HepG2 (cell line): ENCODE measurements around the gene ST14. TPM values are rescaled to one million over a fixed set of nuclear protein-coding genes. Genes with fewer than 3 reads are reported as not detected.

ENCODE experiments used
- ATF7 ChIP-seq, 2 experiments: fragments of 450-650 bp in 1 of 2; sonication (generic) in 1 of 2; formaldehyde crosslinking in 1 of 2; IDR thresholded peaks; 2 replicates each; pipeline versions ENCODE4 v1.4.0 to v1.6.1; 2016 to 2020; ENCODE audit warnings: antibody characterized with exemption in 1 of 2, mild to moderate bottlenecking in 1 of 2, missing genetic modification reagents in 1 of 2
- ELF4 ChIP-seq: sonication (generic); formaldehyde crosslinking; IDR thresholded peaks from 2 replicates; pipeline ENCODE4 v1.5.0; 2020; ENCODE audit warnings: missing genetic modification reagents, mild to moderate bottlenecking, moderate library complexity, borderline replicate concordance
- JARID2 ChIP-seq: sonication (generic); formaldehyde crosslinking; IDR thresholded peaks from 2 replicates; pipeline ENCODE4 v1.8.1; 2023; ENCODE audit warnings: missing genetic modification reagents, inconsistent platforms; ENCODE audit not compliant: insufficient replicate concordance
- MAFG ChIP-seq: sonication (generic); formaldehyde crosslinking; IDR thresholded peaks from 2 replicates; pipeline ENCODE4 v1.5.1; 2020; ENCODE audit warnings: mild to moderate bottlenecking, missing genetic modification reagents
- MAZ ChIP-seq, 2 experiments: sonication (generic) in 1 of 2; formaldehyde crosslinking in 1 of 2; IDR thresholded peaks; 2 replicates each; pipeline versions ENCODE4 v1.5.0 to v1.6.1; 2012 to 2020; ENCODE audit warnings: low read depth in 2 of 2, mild to moderate bottlenecking in 2 of 2, borderline replicate concordance in 1 of 2, improper control_type of control experiment in 1 of 2, low read length in 1 of 2, missing genetic modification reagents in 1 of 2, moderate library complexity in 1 of 2
- NPAS2 ChIP-seq: sonication (generic); formaldehyde crosslinking; IDR thresholded peaks from 2 replicates; pipeline ENCODE4 v1.8.0; 2022; ENCODE audit warnings: mild to moderate bottlenecking, missing genetic modification reagents, borderline replicate concordance
- POLR2AphosphoS2 ChIP-seq: IDR thresholded peaks from 2 replicates; pipeline ENCODE4 v1.6.1; 2011; ENCODE audit warnings: low read depth, low read length, improper control_type of control experiment
- SIX1 ChIP-seq: sonication (generic); formaldehyde crosslinking; IDR thresholded peaks from 2 replicates; pipeline ENCODE4 v1.4.0; 2020; ENCODE audit warnings: missing genetic modification reagents, borderline replicate concordance
- SNAPC2 ChIP-seq: sonication (generic); formaldehyde crosslinking; IDR thresholded peaks from 2 replicates; pipeline ENCODE4 v1.8.1; 2022; ENCODE audit warnings: mild to moderate bottlenecking, missing genetic modification reagents
- SYNCRIP ChIP-seq: fragments of 200-400 bp; formaldehyde crosslinking; IDR thresholded peaks from 2 replicates; pipeline ENCODE4 v1.6.1; 2018; ENCODE audit warnings: mild to moderate bottlenecking, low read depth, low read length; ENCODE audit not compliant: insufficient read depth
- TBL1XR1 ChIP-seq: fragments of 150-350 bp; IDR thresholded peaks from 2 replicates; pipeline ENCODE4 v1.6.1; 2014; ENCODE audit warnings: borderline replicate concordance, low read length; ENCODE audit not compliant: partially characterized antibody
- ZBTB1 ChIP-seq: sonication (generic); formaldehyde crosslinking; IDR thresholded peaks from 2 replicates; pipeline ENCODE4 v1.4.0; 2020; ENCODE audit warnings: missing genetic modification reagents, borderline replicate concordance
- ZFP62 ChIP-seq: sonication (generic); formaldehyde crosslinking; IDR thresholded peaks from 2 replicates; pipeline ENCODE4 v1.4.0; 2020; ENCODE audit warnings: missing genetic modification reagents
- ZNF234 ChIP-seq: sonication (generic); formaldehyde crosslinking; conservative IDR thresholded peaks from 2 replicates; pipeline ENCODE4 v1.5.1; 2020; ENCODE audit warnings: mild to moderate bottlenecking, missing genetic modification reagents
- ZNF260 ChIP-seq: sonication (generic); formaldehyde crosslinking; IDR thresholded peaks from 2 replicates; pipeline ENCODE4 v1.4.0; 2020; ENCODE audit warnings: missing genetic modification reagents, low read depth, mild to moderate bottlenecking, borderline replicate concordance
- ZNF460 ChIP-seq: sonication (generic); formaldehyde crosslinking; IDR thresholded peaks from 2 replicates; pipeline ENCODE4 v1.5.1; 2020; ENCODE audit warnings: missing genetic modification reagents, mild to moderate bottlenecking, borderline replicate concordance
- ZNF761 ChIP-seq: sonication (generic); formaldehyde crosslinking; conservative IDR thresholded peaks from 2 replicates; pipeline ENCODE4 v1.4.0; 2020; ENCODE audit warnings: mild to moderate bottlenecking, missing genetic modification reagents
- ZNF841 ChIP-seq: sonication (generic); formaldehyde crosslinking; IDR thresholded peaks from 2 replicates; pipeline ENCODE4 v1.8.1; 2023; ENCODE audit warnings: missing genetic modification reagents, borderline replicate concordance
- ZNF891 ChIP-seq: sonication (generic); formaldehyde crosslinking; IDR thresholded peaks from 2 replicates; pipeline ENCODE4 v1.5.0; 2020; ENCODE audit warnings: mild to moderate bottlenecking, missing genetic modification reagents
- polyA plus RNA-seq, 8 experiments: library from polyadenylated mRNA; depleted of rRNA in 3 of 8; stranded (reverse) in 7 of 8; unstranded in 1 of 8; fragments of >200 nt; fragmentation: Illumina TruSeq in 4 of 8; extraction: Trizol in 4 of 8; gene quantifications; 2 replicates each; pipeline versions ENCODE4 v1.2.1 to v1.2.3, GENCODE V29; 2011 to 2016; ENCODE audit warnings: low read depth in 4 of 8, missing spikeins in 1 of 8, mixed read lengths in 1 of 8; ENCODE audit not compliant: insufficient read depth in 1 of 8
- total RNA-seq, 5 experiments: library from RNA; depleted of rRNA; stranded (reverse); fragments of >200 nt; fragmentation: Illumina TruSeq; extraction: Trizol; gene quantifications; 2 replicates each; pipeline ENCODE4 v1.2.3, GENCODE V29; 2016; ENCODE audit warnings: low read depth in 1 of 5
- TF ChIP-seq, protein P1 (sequence below): sonication (generic); formaldehyde crosslinking; IDR thresholded peaks from 2 replicates; pipeline ENCODE4 v1.5.1; 2020; ENCODE audit warnings: mild to moderate bottlenecking, missing genetic modification reagents, borderline replicate concordance
- TF ChIP-seq, protein P2 (sequence below): sonication (generic); formaldehyde crosslinking; IDR thresholded peaks from 2 replicates; pipeline ENCODE4 v1.5.0; 2020; ENCODE audit warnings: missing genetic modification reagents, mild to moderate bottlenecking, borderline replicate concordance
- TF ChIP-seq, protein P3 (sequence below): sonication (generic); formaldehyde crosslinking; IDR thresholded peaks from 2 replicates; pipeline ENCODE4 v1.5.1; 2020; ENCODE audit warnings: missing genetic modification reagents, mild to moderate bottlenecking, borderline replicate concordance
- TF ChIP-seq, protein P4 (sequence below): sonication (generic); formaldehyde crosslinking; IDR thresholded peaks from 2 replicates; pipeline ENCODE4 v1.8.0; 2022; ENCODE audit warnings: mild to moderate bottlenecking, missing genetic modification reagents, moderate library complexity
- TF ChIP-seq, protein P5 (sequence below): sonication (generic); formaldehyde crosslinking; IDR thresholded peaks from 2 replicates; pipeline ENCODE4 v1.9.0; 2021; ENCODE audit warnings: missing genetic modification reagents, borderline replicate concordance

ST14 gene
- total and polyA plus RNA-seq, 2 of the 13 experiments (the other 11 are each of a cell fraction or from before 2014, with no cell fraction given) = 0.88 to 1.4 TPM

DNA sequence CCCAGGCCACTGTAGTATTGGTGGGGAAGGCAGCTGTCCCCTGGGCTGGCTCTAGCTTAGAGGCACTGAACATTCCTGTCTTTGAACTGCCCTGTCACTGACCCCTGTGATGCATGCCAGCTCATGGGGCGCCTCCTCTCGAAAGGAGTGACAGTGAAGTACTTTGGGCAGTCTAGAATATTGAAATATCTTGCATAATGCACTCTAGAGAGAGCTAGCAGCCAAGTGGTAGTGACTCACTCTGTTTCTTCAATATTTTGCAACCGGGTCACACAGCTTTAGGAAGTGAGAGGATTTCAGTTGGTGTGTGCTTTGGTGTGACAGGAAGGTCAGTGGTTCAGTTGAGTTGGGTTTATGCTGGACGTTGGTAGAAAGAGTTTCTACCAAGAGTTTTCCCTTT, 35.5 kb upstream of the ST14 start (continued):
- TF ChIP-seq, protein P1, sequence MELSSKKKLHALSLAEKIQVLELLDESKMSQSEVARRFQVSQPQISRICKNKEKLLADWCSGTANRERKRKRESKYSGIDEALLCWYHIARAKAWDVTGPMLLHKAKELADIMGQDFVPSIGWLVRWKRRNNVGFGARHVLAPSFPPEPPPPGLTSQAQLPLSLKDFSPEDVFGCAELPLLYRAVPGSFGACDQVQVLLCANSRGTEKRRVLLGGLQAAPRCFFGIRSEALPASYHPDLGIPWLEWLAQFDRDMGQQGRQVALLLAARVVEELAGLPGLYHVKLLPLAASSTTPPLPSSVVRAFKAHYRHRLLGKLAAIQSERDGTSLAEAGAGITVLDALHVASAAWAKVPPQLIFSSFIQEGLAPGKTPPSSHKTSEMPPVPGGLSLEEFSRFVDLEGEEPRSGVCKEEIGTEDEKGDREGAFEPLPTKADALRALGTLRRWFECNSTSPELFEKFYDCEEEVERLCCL (CRISPR knock-in tag) = no peak
- TF ChIP-seq ZNF761 (CRISPR knock-in tag) (0 out of 2 replicates have a peak, but pooled peaks have one; percentile 35), JARID2 (CRISPR knock-in tag) (no peak), SIX1 (CRISPR knock-in tag) (no peak), ZNF841 (no peak), ZNF460 (CRISPR knock-in tag) (no peak), MAFG (CRISPR knock-in tag) (no peak), ZBTB1 (no peak), TBL1XR1 (peak; percentile 97), ELF4 (no peak), SYNCRIP (no peak), MAZ (IDR thresholded peaks at IDR 0.05; ENCODE audit: borderline replicate concordance, low read depth, low read length) (no peak; the same call in 1 of the 2 replicates), MAZ (CRISPR knock-in tag; IDR thresholded peaks at IDR 0.05; ENCODE audit: low read depth) (0 out of 2 replicates have a peak, but pooled peaks have one; percentile 21), NPAS2 (CRISPR knock-in tag) (no peak), ZNF891 (CRISPR knock-in tag) (no peak), ZFP62 (CRISPR knock-in tag) (no peak), ATF7 (IDR thresholded peaks at IDR 0.05) (peak; percentile 50; the same call in 1 of the 2 replicates), ATF7 (CRISPR knock-in tag; IDR thresholded peaks at IDR 0.05) (no peak; the same call in 1 of the 2 replicates), ZNF234 (CRISPR knock-in tag) (no peak), SNAPC2 (CRISPR knock-in tag) (no peak), POLR2AphosphoS2 (no peak), ZNF260 (CRISPR knock-in tag) (no peak)
- TF ChIP-seq, protein P2, sequence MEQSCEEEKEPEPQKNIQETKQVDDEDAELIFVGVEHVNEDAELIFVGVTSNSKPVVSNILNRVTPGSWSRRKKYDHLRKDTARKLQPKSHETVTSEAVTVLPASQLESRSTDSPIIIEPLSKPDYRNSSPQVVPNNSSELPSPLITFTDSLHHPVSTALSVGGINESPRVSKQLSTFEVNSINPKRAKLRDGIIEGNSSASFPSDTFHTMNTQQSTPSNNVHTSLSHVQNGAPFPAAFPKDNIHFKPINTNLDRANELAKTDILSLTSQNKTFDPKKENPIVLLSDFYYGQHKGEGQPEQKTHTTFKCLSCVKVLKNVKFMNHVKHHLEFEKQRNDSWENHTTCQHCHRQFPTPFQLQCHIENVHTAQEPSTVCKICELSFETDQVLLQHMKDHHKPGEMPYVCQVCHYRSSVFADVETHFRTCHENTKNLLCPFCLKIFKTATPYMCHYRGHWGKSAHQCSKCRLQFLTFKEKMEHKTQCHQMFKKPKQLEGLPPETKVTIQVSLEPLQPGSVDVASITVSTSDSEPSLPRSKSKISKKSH (CRISPR knock-in tag) = no peak
- TF ChIP-seq, protein P3, sequence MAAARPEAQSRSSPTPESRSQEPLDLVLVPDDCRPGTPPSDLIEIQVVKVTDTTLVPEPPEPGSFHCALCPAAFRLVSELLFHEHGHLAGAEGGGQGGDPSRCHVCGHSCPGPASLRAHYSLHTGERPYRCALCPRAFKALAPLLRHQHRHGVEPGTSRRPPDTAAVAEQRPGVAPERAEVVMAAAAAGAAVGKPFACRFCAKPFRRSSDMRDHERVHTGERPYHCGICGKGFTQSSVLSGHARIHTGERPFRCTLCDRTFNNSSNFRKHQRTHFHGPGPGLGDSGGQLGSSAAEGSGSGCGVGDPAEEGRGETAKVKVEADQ = no peak
- TF ChIP-seq, protein P4, sequence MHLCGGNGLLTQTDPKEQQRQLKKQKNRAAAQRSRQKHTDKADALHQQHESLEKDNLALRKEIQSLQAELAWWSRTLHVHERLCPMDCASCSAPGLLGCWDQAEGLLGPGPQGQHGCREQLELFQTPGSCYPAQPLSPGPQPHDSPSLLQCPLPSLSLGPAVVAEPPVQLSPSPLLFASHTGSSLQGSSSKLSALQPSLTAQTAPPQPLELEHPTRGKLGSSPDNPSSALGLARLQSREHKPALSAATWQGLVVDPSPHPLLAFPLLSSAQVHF (CRISPR knock-in tag) = no peak
- TF ChIP-seq, protein P5, sequence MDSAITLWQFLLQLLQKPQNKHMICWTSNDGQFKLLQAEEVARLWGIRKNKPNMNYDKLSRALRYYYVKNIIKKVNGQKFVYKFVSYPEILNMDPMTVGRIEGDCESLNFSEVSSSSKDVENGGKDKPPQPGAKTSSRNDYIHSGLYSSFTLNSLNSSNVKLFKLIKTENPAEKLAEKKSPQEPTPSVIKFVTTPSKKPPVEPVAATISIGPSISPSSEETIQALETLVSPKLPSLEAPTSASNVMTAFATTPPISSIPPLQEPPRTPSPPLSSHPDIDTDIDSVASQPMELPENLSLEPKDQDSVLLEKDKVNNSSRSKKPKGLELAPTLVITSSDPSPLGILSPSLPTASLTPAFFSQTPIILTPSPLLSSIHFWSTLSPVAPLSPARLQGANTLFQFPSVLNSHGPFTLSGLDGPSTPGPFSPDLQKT (CRISPR knock-in tag) = no peak
